Neural crest cell (in vitro differentiated cells): ENCODE measurements around the gene ENHO. TPM values are rescaled to one million over a fixed set of nuclear protein-coding genes. Genes with fewer than 3 reads are reported as not detected.

Experiments used
- DNase-seq: peaks from one replicate; pipeline ENCODE4 v3.0.0; 2021; ENCODE audit warnings: low read depth, mixed read lengths, low spot score
- H3K27ac Mint-ChIP-seq: one replicate; pipeline ENCODE4 v1.8.0; 2021; ENCODE audit warnings: mild to moderate bottlenecking, mixed read lengths; ENCODE audit not compliant: unreplicated experiment
- H3K27me3 Mint-ChIP-seq: 2 replicates; pipeline ENCODE4 v1.8.0; 2021; ENCODE audit warnings: low read depth, mild to moderate bottlenecking, mixed read lengths
- H3K36me3 Mint-ChIP-seq: 2 replicates; pipeline ENCODE4 v1.8.0; 2021; ENCODE audit warnings: low read depth, mild to moderate bottlenecking, mixed read lengths
- H3K4me1 Mint-ChIP-seq: 2 replicates; pipeline ENCODE4 v1.8.0; 2021; ENCODE audit warnings: mixed read lengths
- H3K4me3 Mint-ChIP-seq: one replicate; pipeline ENCODE4 v1.8.0; 2021; ENCODE audit warnings: mild to moderate bottlenecking, mixed read lengths
- H3K9me3 Mint-ChIP-seq: 2 replicates; pipeline ENCODE4 v1.8.0; 2021; ENCODE audit warnings: mixed read lengths
- total RNA-seq: library from RNA; stranded (reverse); gene quantifications from 2 replicates; pipeline ENCODE4 v1.2.1, GENCODE V29; 2021
- TF ChIP-seq, protein P1 (sequence below): fragments of 200-600 bp; sonication (generic); conservative IDR thresholded peaks from 2 replicates; pipeline ENCODE4 v1.5.0; 2021; ENCODE audit warnings: antibody characterized with exemption, mild to moderate bottlenecking

ENHO gene
- total RNA-seq, 1 donor from 2014 or later, result 13.2 TPM

DNA sequence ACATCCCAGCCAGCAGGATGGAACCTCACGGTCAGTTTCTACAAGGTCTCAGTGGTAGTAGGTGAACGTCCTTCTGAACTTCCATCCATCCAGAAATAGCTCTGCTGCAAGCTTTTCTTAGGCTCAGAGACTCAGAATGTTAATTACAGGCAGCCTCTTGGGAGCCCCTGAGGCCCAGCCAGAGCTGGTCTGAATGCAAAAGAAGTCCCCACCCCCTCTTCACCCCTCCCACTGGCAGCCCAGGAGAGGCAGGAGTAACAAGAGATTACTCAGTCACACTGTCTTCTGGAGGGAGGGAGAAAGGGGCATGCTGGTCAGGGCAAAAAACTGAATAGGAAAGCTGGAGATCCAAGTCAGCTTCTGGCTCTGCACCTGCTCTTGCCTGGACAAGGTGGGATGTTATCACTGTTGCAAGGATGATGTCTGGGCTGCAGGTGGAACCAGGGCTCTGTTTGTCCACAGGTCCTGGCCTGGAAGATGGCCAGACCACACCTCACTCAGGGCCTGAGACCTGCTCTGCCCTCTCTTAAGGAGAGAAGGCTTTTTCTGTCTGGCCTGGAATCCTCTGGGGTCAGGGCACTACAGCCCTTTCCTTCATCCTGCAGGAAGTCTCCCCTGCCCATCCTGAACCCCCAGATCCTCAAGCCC is 9.1 kb downstream of the ENHO start:
- no peak for DNase-seq
- TF ChIP-seq, protein P1, sequence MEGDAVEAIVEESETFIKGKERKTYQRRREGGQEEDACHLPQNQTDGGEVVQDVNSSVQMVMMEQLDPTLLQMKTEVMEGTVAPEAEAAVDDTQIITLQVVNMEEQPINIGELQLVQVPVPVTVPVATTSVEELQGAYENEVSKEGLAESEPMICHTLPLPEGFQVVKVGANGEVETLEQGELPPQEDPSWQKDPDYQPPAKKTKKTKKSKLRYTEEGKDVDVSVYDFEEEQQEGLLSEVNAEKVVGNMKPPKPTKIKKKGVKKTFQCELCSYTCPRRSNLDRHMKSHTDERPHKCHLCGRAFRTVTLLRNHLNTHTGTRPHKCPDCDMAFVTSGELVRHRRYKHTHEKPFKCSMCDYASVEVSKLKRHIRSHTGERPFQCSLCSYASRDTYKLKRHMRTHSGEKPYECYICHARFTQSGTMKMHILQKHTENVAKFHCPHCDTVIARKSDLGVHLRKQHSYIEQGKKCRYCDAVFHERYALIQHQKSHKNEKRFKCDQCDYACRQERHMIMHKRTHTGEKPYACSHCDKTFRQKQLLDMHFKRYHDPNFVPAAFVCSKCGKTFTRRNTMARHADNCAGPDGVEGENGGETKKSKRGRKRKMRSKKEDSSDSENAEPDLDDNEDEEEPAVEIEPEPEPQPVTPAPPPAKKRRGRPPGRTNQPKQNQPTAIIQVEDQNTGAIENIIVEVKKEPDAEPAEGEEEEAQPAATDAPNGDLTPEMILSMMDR, result no peak

DNA sequence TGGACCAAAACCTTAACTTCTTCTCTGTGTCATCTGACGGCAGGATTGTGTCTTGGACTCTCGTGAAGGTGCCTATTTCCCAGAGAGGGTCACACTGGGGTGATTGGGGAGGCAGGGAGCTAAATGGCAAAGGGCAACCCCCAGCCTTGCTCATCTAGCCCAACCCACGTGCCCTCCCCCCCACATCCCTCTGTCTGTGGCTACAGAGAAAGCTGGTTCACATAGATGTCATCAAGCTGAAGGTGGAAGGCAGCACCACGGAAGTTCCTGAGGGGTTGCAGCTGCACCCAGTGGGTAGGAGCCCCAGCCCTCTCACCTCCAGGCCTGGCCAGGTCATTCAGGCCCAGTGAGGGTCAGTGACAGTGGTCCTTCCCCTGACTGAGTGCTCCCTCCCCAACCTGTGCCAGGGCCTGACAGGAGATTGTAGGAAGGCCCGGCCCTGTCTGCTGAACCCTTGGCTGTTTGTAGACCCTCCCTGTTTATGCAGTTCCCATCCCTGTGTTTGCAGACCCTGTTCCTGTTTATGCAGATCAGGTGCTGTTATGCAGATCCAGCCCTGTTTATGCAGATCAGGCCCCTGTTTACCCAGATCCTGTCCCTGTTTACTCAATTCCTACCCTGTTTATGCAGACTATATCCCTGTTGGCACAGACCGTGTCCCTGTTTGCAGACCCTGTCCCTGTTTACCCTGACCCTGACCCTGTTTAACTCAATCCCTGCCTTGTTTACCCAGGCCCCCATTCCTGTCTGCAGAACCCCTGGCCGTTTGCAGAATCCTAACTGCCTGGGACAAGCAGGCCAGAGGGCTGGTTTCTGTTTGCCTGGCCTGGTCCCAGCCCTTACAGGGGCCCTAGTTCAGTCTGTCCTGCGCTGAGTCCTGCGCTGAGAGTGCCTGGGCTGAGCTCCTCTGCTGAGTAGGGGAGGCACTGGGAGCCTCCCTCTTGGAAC is 10.4 kb downstream of the ENHO start:
- H3K4me3 Mint-ChIP-seq, result no peak overlapping the region
- H3K36me3 Mint-ChIP-seq, result no peaks in the 10 kb centered on the region
- H3K27ac Mint-ChIP-seq, result no peak overlapping the region
- H3K27me3 Mint-ChIP-seq, result peaks cover 24% of the 10 kb centered on the region
- DNase-seq, result no peak
- TF ChIP-seq, protein P1, result no peak
- no peaks in the 10 kb centered on the region for H3K9me3 Mint-ChIP-seq
- peaks cover 27% of the 10 kb centered on the region for H3K4me1 Mint-ChIP-seq

More for the DNA sequence above, 9.1 kb downstream of the ENHO start:
- Mint-ChIP-seq H3K27me3 (peaks cover 27% of the 10 kb centered on the region), H3K4me1 (peaks cover 27% of the 10 kb centered on the region), H3K36me3 (no peaks in the 10 kb centered on the region), H3K27ac (no peak overlapping the region), H3K4me3 (no peak overlapping the region), H3K9me3 (no peaks in the 10 kb centered on the region)

DNA sequence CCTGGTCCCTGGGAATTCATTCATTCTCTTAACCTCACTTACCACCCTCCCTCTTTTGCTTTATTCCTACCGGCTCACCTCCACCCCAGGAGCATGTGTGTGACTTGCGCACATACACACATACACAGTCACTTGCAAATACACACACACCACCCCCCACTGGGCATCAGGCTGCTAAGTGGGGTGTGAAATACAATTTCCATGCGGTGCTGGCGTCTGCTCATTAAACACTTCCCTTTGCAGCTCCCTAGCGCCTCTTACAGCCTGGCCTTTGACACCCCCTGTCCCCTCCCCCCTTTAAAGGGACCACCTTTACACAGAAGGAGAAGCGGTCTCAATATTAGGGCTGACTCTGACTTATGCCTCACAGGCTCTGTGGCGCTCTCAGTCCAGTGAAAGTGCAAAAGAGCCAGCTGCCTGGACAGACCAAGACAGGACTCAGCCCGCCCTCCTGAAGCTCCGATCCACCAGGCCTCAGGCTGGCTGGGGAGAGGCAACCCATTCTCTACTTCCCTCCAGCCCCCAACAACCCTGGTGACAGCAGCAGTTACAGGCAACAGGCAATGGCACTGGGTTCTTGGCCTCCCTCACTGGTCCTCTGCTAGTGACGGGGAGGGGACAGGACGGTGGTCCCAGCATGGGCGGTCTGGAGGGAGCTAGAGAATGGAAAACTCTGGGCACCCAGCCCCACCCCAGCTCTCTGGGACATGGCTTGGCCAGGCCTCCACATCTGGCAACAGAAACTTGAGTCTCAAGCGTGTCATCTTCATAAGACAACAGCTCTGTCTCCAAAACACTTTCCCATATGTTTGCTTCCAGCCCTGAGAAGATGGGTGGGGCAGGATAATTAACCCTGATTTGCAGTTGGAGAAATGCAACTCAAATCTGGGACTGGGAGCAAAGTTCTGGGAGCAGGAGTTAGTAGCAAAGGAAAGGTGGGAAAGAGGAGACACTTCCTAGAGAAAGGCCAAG is 12.0 kb downstream of the ENHO start:
- TF ChIP-seq, protein P1, result no peak
- H3K4me3 Mint-ChIP-seq, result no peak overlapping the region
- no peaks in the 10 kb centered on the region for H3K9me3 Mint-ChIP-seq
- H3K4me1 Mint-ChIP-seq, result peaks cover 27% of the 10 kb centered on the region
- H3K27ac Mint-ChIP-seq, result peak overlapping the region; percentile 73
- H3K27me3 Mint-ChIP-seq, result peaks cover 26% of the 10 kb centered on the region
- no peaks in the 10 kb centered on the region for H3K36me3 Mint-ChIP-seq
- no peak for DNase-seq

DNA sequence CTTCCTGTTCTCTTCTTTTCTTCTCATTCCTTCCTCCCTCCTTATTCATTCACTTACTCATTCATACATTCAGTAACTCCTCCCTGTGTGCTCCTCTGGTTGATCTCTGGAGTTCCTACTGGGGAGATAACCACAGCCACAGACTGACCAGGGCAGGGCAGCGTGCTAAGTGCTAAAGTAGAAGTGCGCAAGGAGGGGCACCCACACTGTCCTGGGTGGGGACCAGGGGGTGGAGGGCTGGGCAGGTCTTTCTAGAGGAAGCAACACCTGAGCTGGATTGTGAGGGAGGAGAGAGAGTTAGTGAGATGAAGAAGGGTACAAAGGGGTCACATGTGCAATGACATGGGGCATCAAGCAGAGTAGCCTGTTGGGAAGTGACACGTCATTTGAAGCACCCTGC is 13.8 kb downstream of the ENHO start:
- H3K27me3 Mint-ChIP-seq, result peaks cover 31% of the 10 kb centered on the region
- H3K27ac Mint-ChIP-seq, result no peak overlapping the region
- no peaks in the 10 kb centered on the region for H3K9me3 Mint-ChIP-seq
- H3K4me1 Mint-ChIP-seq, result peaks cover 27% of the 10 kb centered on the region
- TF ChIP-seq, protein P1, result no peak
- H3K36me3 Mint-ChIP-seq, result no peaks in the 10 kb centered on the region
- H3K4me3 Mint-ChIP-seq, result no peak overlapping the region
- no peak for DNase-seq

DNA sequence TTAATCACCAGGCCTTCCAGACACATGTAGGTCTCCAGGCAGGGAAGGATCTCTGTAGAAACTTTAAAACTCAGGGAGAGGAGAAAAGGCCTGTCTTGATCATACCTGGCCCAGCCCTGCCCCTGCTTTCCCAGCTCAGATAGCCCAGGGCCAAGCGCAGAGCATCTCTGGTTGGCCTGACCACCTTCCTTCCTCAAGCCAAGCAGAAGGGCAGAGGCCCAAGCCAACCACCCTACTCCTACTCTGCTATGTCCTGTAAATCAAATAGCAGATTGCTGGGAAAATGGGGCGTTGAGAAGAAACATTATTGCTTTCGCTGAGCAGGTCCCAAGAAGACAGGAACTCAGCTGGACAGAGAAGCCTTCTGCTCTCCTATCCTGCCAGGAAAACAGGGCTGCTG is 14.3 kb downstream of the ENHO start:
- Mint-ChIP-seq H3K36me3 (no peaks in the 10 kb centered on the region), H3K4me3 (no peak overlapping the region), H3K9me3 (no peaks in the 10 kb centered on the region), H3K4me1 (peaks cover 22% of the 10 kb centered on the region), H3K27ac (no peak overlapping the region), H3K27me3 (peaks cover 36% of the 10 kb centered on the region)
- TF ChIP-seq, protein P1, result no peak
- DNase-seq, result no peak
